Prostate gland (tissue), 2 donors: ENCODE data around the gene ANO6. TPM values are rescaled to one million over a fixed set of nuclear protein-coding genes. Genes with fewer than 3 reads are reported as not detected.
"Not testable (repeated sequence)": the region's sequence is repeated elsewhere in the genome, so short reads cannot be mapped to it uniquely, and the experiment has no call there.

ENCODE experiments used
- DNase-seq: peaks from one replicate; pipeline ENCODE4 v3.0.0-alpha.2; 2019; ENCODE audit warnings: low spot score
- H3K27ac ChIP-seq, 2 donors: fragments of 200-600 bp; sonication (generic); 2 replicates each; pipeline ENCODE4 v1.5.1; 2017 to 2019
- H3K27me3 ChIP-seq: fragments of 200-600 bp; sonication (generic); replicated peaks from 2 replicates; pipeline ENCODE4 v1.5.1; 2019; ENCODE audit not compliant: insufficient read depth
- H3K36me3 ChIP-seq, 2 donors: fragments of 200-600 bp; sonication (generic); 1 replicate in 1 of 2; 2 replicates in 1 of 2; pipeline versions ENCODE4 v1.5.1 to v1.8.1; 2017 to 2019
- H3K4me1 ChIP-seq: fragments of 200-600 bp; sonication (generic); replicated peaks from 2 replicates; pipeline ENCODE4 v1.5.1; 2019
- H3K4me3 ChIP-seq, 2 donors: fragments of 200-600 bp; sonication (generic); 2 replicates each; pipeline ENCODE4 v1.5.1; 2017 to 2019
- H3K9me3 ChIP-seq: fragments of 200-600 bp; sonication (generic); 2 replicates; pipeline ENCODE4 v1.5.1; 2017
- POLR2A ChIP-seq: fragments of 450-650 bp; IDR thresholded peaks from one replicate; pipeline ENCODE4 v1.6.1; 2016; ENCODE audit warnings: antibody characterized with exemption, mild to moderate bottlenecking
- POLR2AphosphoS5 ChIP-seq: sonication (generic); formaldehyde crosslinking; IDR thresholded peaks from one replicate; pipeline ENCODE4 v1.6.1; 2017; ENCODE audit warnings: antibody characterized with exemption
- WGBS: methylation state at CpG from one replicate; pipeline ENCODE4 v1.1.5; 2018; 5-methylcytosine and 5-hydroxymethylcytosine counted together
- intact Hi-C: fragments of 100-400 bp; cut with DNase I; formaldehyde crosslinking; loops from one replicate; pipeline ENCODE4 v1.14.2; 2022
- total RNA-seq, 2 donors: library from RNA; depleted of rRNA; stranded (reverse); fragments of >200 nt; gene quantifications; one replicate each; pipeline ENCODE4 v1.1.0, GENCODE V29; 2016
- TF ChIP-seq, protein P1 (sequence below), 4 experiments: fragments of 200-600 bp in 2 of 4; fragments of 450-650 bp in 2 of 4; sonication (generic) in 2 of 4; IDR thresholded peaks; 1 replicate in 3 of 4; 2 replicates in 1 of 4; pipeline ENCODE4 v1.5.1; 2016 to 2019; ENCODE audit warnings: antibody characterized with exemption in 4 of 4, mild to moderate bottlenecking in 2 of 4, moderate library complexity in 2 of 4

Gene ANO6
- total RNA-seq, 2 donors from 2014 or later = 36.8 to 78.8 TPM

DNA sequence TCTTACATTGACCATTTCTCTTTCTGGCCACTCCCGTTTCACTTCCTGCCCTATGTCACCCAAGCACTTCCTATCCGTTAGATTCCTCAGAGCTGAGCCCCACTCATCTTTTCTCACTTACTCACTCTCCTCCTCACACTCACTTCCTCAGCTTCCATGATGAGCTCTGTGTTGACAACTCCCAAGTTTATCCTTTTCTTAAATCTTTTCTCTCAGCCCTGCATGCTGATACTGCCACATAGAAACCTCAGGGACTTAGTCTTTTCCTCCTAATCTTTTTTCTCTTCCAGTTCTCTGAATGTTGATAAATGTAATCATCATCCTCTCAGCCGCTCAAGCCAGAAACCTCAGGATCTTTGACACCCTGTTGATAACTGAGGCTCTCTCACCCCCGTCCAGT lies 99.6 kb downstream of the ANO6 start:
- TF ChIP-seq POLR2A (no peak), POLR2AphosphoS5 (no peak)
- TF ChIP-seq, protein P1, sequence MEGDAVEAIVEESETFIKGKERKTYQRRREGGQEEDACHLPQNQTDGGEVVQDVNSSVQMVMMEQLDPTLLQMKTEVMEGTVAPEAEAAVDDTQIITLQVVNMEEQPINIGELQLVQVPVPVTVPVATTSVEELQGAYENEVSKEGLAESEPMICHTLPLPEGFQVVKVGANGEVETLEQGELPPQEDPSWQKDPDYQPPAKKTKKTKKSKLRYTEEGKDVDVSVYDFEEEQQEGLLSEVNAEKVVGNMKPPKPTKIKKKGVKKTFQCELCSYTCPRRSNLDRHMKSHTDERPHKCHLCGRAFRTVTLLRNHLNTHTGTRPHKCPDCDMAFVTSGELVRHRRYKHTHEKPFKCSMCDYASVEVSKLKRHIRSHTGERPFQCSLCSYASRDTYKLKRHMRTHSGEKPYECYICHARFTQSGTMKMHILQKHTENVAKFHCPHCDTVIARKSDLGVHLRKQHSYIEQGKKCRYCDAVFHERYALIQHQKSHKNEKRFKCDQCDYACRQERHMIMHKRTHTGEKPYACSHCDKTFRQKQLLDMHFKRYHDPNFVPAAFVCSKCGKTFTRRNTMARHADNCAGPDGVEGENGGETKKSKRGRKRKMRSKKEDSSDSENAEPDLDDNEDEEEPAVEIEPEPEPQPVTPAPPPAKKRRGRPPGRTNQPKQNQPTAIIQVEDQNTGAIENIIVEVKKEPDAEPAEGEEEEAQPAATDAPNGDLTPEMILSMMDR (IDR thresholded peaks at IDR 0.05) = no peak
- no peak for DNase-seq
- H3K27ac ChIP-seq = no peak overlapping the region
- 96% methylated on average over 4 of the region's 4 CpGs for WGBS
- intact Hi-C loops = no loop called here
- no peaks in the 10 kb centered on the region for H3K9me3 ChIP-seq
- no peaks in the 10 kb centered on the region for H3K27me3 ChIP-seq
- H3K36me3 ChIP-seq = no peaks in the 10 kb centered on the region
- H3K4me3 ChIP-seq = no peak overlapping the region
- H3K4me1 ChIP-seq = no peaks in the 10 kb centered on the region

GRCh38 chr12:45317261-45317660 lies 101.4 kb downstream of the ANO6 start:
- H3K4me1 ChIP-seq, H3K27ac ChIP-seq, H3K9me3 ChIP-seq, H3K27me3 ChIP-seq, DNase-seq, H3K4me3 ChIP-seq, H3K36me3 ChIP-seq, intact Hi-C loops: not testable (repeated sequence)
- 100% methylated on average over 3 of the region's 3 CpGs for WGBS

GRCh38 chr12:45322810-45323209 lies 106.9 kb downstream of the ANO6 start:
- H3K27me3 ChIP-seq = no peaks in the 10 kb centered on the region
- H3K36me3 ChIP-seq = no peaks in the 10 kb centered on the region
- H3K4me3 ChIP-seq = no peak overlapping the region
- TF ChIP-seq POLR2AphosphoS5 = no peak
- TF ChIP-seq, protein P1 (IDR thresholded peaks at IDR 0.05) = no peak
- TF ChIP-seq POLR2A = no peak
- no peak for DNase-seq
- H3K9me3 ChIP-seq = no peaks in the 10 kb centered on the region
- intact Hi-C loops = no loop called here
- no peak overlapping the region for H3K27ac ChIP-seq
- 26% methylated on average over 4 of the region's 4 CpGs for WGBS
- H3K4me1 ChIP-seq = no peaks in the 10 kb centered on the region

GRCh38 chr12:45324391-45324790 lies 108.5 kb downstream of the ANO6 start:
- Histone ChIP-seq H3K36me3 (no peaks in the 10 kb centered on the region), H3K27me3 (no peaks in the 10 kb centered on the region), H3K4me1 (no peaks in the 10 kb centered on the region), H3K27ac (no peak overlapping the region), H3K4me3 (no peak overlapping the region), H3K9me3 (no peaks in the 10 kb centered on the region)
- no peak for DNase-seq
- TF ChIP-seq POLR2A = no peak
- TF ChIP-seq, protein P1 (IDR thresholded peaks at IDR 0.05) = no peak
- no peak for TF ChIP-seq POLR2AphosphoS5
- intact Hi-C loops = no loop called here
- 47% methylated on average over 4 of the region's 4 CpGs for WGBS

GRCh38 chr12:45326358-45326975 lies 110.6 kb downstream of the ANO6 start:
- WGBS = 93% methylated on average over 3 of the region's 3 CpGs
- H3K27ac ChIP-seq = no peak overlapping the region
- no peaks in the 10 kb centered on the region for H3K27me3 ChIP-seq
- H3K9me3 ChIP-seq = no peaks in the 10 kb centered on the region
- no peak for DNase-seq
- H3K4me1 ChIP-seq = no peaks in the 10 kb centered on the region
- intact Hi-C loops = no loop called here
- TF ChIP-seq, protein P1 (IDR thresholded peaks at IDR 0.05) = no peak
- no peak for TF ChIP-seq POLR2A
- TF ChIP-seq POLR2AphosphoS5 = no peak
- H3K4me3 ChIP-seq = no peak overlapping the region
- H3K36me3 ChIP-seq = no peaks in the 10 kb centered on the region
